ENCODE measurements around the gene FOXF2.
A peak's percentile ranks its signal among the peaks of the same experiment; 100 is the strongest.

Gene FOXF2

DNA sequence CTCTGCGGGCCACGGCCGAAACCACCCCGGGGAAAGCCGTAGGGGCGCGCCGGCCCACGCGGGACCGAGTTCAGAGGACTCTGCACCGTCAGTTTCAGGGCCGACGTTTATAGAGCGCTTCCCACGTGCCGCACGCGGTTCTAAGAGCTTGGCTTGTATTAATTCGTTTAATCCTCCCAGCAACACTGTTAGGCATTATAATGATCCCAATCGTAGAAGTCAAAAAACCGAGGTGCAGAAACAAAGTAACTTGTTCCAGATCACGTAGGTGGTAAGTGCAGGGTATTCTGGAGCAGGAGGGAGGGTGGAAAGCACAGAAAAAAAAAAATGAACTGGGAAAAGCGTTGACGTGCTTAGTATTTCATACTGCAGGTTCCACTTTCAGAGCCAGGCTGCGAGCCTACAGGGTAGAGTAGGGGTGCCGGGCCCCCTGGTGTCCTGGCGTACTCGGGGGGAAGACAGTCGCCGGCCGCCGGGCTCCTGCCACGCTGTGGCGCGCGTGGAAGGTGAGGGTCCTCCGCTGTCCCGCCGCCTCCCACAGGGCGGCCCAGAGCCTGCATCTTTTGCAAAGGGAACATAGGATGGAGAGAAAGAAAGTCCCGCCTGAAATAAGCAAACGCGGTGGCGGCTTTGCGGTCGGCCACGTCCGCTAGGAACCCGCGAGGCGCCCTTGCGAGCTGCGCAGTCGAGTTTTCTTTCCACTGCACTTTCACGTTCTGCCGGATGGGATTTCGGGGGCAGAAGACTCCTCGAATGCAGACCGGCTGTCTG is 10.2 kb upstream of the FOXF2 start:
- Histone ChIP-seq H3K4me3 (replicated peaks; ENCODE audit: low read depth, low read length) (no peak overlapping the region), H3K36me3 (ENCODE audit: control insufficient read depth, insufficient read depth, low read length) (no peaks in the 10 kb centered on the region), H3K27me3 (replicated peaks; ENCODE audit: control insufficient read depth, insufficient read depth, low read length) (no peaks in the 10 kb centered on the region; the same call in none of the 2 replicates)
- DNase-seq (ENCODE audit: extremely low read depth, insufficient read length): no peak
- TF ChIP-seq CTCF (IDR thresholded peaks at IDR 0.05; ENCODE audit: insufficient read depth, low read length, poor library complexity, severe bottlenecking): no peak

DNA sequence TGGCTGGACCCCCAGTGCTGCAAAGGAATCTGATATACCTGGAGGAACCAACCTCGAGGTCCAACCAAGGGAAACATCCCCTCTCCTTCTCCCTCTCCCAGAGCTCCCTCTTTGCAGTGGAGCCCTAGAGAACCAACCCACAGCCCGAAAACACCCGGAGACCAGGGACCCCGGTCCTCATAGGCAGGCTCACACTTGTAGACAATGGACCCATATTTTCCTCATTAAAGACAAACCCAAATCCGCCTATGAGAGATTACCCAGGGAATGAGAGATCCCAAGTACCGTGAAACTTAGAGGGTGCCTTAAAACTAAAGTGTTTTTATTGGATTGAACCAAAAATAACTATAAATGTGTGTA is 9.6 kb upstream of the FOXF2 start:
- TF ChIP-seq CTCF (IDR thresholded peaks at IDR 0.05; ENCODE audit: insufficient read depth, low read length, poor library complexity, severe bottlenecking): no peak
- no peaks in the 10 kb centered on the region for H3K36me3 ChIP-seq (ENCODE audit: control insufficient read depth, insufficient read depth, low read length)
- H3K4me3 ChIP-seq (replicated peaks; ENCODE audit: low read depth, low read length): no peak overlapping the region
- no peaks in the 10 kb centered on the region; the same call in 1 of the 2 replicates for H3K27me3 ChIP-seq (replicated peaks; ENCODE audit: control insufficient read depth, insufficient read depth, low read length)
- DNase-seq (ENCODE audit: extremely low read depth, insufficient read length): no peak

GRCh38 chr6:1380625-1381427 is 8.6 kb upstream of the FOXF2 start:
- no peak for TF ChIP-seq CTCF (IDR thresholded peaks at IDR 0.05; ENCODE audit: insufficient read depth, low read length, poor library complexity, severe bottlenecking)
- no peaks in the 10 kb centered on the region; the same call in 1 of the 2 replicates for H3K27me3 ChIP-seq (replicated peaks; ENCODE audit: control insufficient read depth, insufficient read depth, low read length)
- DNase-seq (ENCODE audit: extremely low read depth, insufficient read length): no peak
- no peak overlapping the region for H3K4me3 ChIP-seq (replicated peaks; ENCODE audit: low read depth, low read length)
- no peaks in the 10 kb centered on the region for H3K36me3 ChIP-seq (ENCODE audit: control insufficient read depth, insufficient read depth, low read length)

DNA sequence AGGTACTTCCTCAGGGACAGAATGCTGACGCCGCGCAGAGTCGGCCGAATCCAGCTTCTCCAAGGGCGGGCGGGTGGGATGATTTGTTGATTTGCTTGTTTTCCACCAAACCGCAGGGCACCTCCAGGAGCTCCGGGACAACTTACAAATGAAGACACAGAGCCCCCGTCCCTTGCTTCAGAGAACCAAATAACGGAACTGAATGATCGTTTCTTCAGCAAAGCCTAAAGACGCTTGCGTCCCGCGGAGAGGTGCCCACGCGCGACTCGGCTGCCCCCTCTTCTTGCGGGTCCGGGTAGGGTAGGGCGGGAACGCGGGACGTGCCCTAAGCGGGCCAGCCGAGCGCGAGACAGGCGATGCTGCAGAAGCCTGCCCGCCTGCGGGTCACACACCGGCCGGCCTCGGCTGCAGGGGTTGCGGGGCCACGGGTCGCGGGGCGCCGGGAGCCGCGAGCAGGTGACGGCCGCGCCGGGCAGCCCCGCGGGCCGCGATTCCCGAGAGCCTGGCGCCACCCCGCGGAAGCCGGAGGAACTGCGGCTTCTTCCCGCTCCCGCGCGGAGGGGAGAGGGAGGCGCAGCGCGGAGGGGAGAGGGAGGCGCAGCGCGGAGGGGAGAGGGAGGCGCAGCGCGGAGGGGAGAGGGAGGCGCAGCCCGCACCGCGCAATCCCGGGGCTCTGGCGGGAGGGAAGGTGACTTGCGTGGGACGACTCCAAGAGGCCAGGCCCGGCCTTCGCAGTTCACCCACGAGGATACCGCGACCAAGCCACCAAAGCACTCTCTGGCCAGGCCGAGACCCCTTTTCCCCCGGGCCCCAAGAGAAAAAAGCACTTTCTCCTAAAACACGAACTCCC is 7.7 kb upstream of the FOXF2 start:
- DNase-seq (ENCODE audit: extremely low read depth, insufficient read length): peak; percentile 52
- no peaks in the 10 kb centered on the region for H3K36me3 ChIP-seq (ENCODE audit: control insufficient read depth, insufficient read depth, low read length)
- TF ChIP-seq CTCF (IDR thresholded peaks at IDR 0.05; ENCODE audit: insufficient read depth, low read length, poor library complexity, severe bottlenecking): peak; percentile 43
- H3K27me3 ChIP-seq (replicated peaks; ENCODE audit: control insufficient read depth, insufficient read depth, low read length): no peaks in the 10 kb centered on the region; the same call in 1 of the 2 replicates
- no peak overlapping the region for H3K4me3 ChIP-seq (replicated peaks; ENCODE audit: low read depth, low read length)

DNA sequence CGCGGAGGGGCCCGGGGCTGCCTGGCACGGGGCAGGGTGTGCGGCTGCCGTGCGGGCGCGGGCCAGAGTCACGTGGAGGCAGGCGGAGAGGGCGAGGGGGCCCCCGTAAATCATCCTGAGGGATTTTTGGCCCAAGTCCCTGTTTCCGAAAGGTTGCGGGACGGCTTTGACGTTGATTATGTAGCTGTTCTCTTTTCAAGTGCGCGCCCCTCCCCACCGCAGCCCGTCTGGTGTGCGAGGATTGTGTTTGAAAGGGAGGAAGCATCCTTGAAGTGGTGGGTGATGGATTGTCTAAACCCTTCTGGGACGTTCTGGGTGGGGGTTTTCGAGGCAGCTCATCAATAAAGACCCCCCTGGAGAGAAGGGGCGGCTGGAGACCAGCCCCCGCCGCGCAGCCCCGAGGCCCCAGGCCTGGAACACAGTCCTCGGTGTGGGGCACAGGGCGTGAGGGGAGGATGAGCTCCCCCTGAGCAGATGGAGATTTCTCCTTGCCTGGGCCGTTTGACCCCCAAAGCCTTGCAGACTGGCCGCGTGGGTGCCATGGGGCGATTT is 7.0 kb upstream of the FOXF2 start:
- H3K36me3 ChIP-seq (ENCODE audit: control insufficient read depth, insufficient read depth, low read length): no peaks in the 10 kb centered on the region
- no peak overlapping the region for H3K4me3 ChIP-seq (replicated peaks; ENCODE audit: low read depth, low read length)
- no peaks in the 10 kb centered on the region; the same call in 1 of the 2 replicates for H3K27me3 ChIP-seq (replicated peaks; ENCODE audit: control insufficient read depth, insufficient read depth, low read length)
- no peak for DNase-seq (ENCODE audit: extremely low read depth, insufficient read length)
- no peak for TF ChIP-seq CTCF (IDR thresholded peaks at IDR 0.05; ENCODE audit: insufficient read depth, low read length, poor library complexity, severe bottlenecking)

Measured in GM06990 (cell line).